GM18498 (cell line): ENCODE results near the gene TBL3.

Experiments used
- ATAC-seq: cut with Tn5 transposase; IDR thresholded peaks from one replicate; pipeline ENCODE4 v1.9.1; 2021; ENCODE audit warnings: mild to moderate bottlenecking, moderate library complexity; ENCODE audit not compliant: unreplicated experiment

The TBL3 gene

GRCh38 chr16:2013527-2013926 is 41.7 kb downstream of the TBL3 start:
- ATAC-seq: no peak

GRCh38 chr16:2015117-2015946 is 43.5 kb downstream of the TBL3 start:
- no peak for ATAC-seq

DNA sequence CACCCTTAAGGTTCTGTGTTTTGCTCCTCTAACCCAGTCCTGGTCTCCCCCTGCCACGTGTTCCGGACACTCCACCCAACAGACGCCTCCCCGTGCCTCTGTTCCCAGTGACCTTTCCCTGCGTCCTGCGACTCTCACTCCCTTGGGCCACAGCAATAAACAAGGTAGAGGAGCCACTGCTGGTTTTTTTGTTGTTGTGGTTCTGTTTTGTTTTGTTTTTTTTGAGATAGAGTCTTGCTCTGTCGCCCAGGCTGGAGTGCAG is 44.0 kb downstream of the TBL3 start:
- ATAC-seq: no peak

- ATAC-seq: no peak
These were observed 44.6 kb downstream of the TBL3 start for GRCh38 chr16:2016407-2016922.

DNA sequence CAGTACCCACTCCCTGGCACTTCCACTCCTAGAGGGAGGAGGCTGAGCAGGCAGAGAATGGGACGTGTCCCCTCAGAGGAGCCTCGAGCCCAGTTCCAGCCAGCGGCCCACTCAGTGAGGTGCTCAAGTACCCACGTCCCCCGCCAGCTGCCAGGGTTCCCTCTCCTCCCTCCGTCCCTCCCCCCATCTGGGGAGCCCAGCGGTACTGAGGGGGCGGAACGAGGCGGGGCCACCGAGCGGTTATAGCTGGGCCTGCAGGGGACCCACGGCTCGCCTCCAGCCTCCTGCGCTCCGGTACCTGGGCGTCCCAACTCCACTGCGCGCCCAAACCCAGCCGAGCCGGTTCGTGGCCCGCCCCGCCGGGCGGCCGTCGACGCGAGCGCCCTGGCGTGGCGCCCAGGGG is 47.7 kb downstream of the TBL3 start, which contains the start of gene NPW:
NPW (plus strand) TSS at position 268 of the 403 bp plus-strand sequence.
- no peak for ATAC-seq

DNA sequence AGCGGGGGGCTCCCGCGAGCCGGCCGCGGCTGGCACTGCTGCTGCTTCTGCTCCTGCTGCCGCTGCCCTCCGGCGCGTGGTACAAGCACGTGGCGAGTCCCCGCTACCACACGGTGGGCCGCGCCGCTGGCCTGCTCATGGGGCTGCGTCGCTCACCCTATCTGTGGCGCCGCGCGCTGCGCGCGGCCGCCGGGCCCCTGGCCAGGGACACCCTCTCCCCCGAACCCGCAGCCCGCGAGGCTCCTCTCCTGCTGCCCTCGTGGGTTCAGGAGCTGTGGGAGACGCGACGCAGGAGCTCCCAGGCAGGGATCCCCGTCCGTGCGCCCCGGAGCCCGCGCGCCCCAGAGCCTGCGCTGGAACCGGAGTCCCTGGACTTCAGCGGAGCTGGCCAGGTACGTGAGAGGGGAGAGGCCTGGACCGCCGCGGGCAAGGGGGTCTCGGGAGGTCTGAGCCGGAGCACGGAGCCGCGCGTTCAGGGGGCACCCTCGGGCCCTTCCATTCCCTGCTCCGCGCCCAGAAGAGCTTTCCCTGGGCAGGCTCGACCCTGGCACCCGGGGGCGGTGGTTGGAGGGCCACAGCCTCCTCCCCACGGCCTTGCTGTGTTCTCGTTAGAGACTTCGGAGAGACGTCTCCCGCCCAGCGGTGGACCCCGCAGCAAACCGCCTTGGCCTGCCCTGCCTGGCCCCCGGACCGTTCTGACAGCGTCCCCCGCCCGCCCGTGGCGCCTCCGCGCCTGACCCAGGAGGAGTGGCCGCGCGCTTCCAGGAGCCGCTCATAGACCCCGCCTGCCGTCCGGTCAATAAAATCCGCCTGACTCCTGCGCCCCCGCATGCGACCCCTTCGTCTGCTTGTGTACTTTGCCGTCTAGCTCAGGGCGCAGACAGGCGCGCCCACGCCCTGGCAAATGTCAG is 48.3 kb downstream of the TBL3 start:
- ATAC-seq: no peak

GRCh38 chr16:2022723-2023091 is 50.9 kb downstream of the TBL3 start:
- peak; percentile 13 for ATAC-seq

GRCh38 chr16:2023092-2024031 is 51.5 kb downstream of the TBL3 start:
- ATAC-seq: peak; percentile 83

- ATAC-seq: no peak
These were observed 52.2 kb downstream of the TBL3 start for GRCh38 chr16:2024032-2024420.

DNA sequence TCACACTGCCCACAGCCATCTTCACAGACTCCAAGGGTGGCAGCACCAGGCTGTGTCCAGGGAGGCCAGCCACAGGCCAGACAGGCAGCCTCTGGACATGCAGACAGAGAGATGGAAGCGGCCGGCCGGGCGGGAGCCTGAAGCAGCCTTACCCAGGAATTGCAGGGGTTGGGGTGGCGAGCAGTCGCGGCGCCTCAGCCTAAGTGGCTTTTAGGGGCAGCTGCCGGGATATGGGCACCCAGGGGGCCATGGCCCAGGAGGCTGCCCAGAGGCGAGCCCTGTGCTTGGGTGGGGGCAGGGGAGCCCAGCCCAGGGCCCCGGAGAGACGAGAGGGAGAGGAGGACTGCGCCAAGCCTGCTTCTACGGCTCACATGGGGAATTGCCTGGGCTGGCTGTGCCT is 53.4 kb downstream of the TBL3 start:
- no peak for ATAC-seq

- no peak for ATAC-seq
These were observed 54.1 kb downstream of the TBL3 start for GRCh38 chr16:2025878-2026460.

GRCh38 chr16:2026461-2027023 is 54.7 kb downstream of the TBL3 start, which contains the start of gene NHERF2:
NHERF2 (plus strand) TSS chr16:2026902; CDS start chr16:2027006, 104 bp downstream.
- ATAC-seq: no peak

DNA sequence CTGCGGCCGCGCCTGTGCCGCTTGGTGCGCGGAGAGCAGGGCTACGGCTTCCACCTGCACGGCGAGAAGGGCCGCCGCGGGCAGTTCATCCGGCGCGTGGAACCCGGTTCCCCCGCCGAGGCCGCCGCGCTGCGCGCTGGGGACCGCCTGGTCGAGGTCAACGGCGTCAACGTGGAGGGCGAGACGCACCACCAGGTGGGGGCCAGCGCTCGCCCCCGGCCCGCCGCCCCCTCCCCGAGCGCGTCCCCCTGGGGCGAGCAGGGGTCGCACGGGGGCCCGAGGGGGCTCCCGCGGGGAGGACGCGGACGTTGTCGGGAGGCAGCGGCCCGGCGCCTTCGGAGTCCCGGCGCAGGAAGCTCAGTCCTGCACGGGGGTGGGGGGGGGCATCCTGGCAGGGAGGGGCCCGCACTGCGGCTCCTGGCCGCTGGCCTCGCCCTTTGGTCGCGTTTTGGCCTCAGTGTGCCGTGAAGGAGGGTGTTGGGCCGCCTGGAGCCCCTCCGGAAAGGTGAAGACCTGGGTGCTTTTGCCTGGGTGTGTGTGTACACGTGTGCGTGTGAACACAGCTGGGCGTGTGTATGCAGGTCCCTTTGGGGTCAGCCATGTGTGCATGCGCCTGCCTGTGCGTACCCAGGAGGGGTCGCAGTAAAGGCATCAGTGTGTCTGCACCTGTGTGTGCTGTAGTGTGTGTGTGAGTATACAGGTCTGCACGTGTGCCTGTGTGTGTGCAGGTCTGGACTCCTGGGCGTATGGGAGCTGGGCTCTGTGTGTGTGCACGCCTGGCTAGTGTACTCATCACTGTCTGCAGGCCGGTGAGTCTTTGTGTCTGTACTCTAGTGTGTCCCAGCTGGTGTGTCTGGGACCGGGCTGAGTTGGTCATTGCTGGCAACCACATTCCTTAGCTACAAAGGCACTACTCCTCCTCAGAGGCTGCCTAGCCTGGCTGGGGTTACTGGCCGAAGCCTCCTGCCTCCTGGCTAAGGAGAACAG is 55.5 kb downstream of the TBL3 start:
- no peak for ATAC-seq

DNA sequence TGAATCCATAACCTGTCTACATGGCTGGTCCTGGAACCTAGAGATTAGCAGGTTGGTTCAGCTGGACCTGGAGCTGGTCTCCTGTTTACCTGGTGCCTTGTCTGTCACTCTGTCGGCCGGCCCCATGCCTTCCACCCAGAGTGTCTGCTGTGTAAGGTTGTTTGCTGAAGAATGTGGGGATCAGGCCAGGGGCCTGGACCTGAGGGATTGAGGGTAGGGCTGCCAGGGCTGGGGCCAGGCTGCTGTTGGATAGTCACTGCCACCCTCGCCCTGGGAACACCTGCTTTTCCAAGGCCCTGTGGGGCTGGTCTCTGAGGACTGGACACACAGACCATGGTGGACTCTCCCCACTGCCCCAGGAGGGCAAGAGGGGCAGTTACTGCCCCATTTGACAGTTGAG is 56.3 kb downstream of the TBL3 start:
- ATAC-seq: no peak

- no peak for ATAC-seq
These were observed 56.9 kb downstream of the TBL3 start for GRCh38 chr16:2028620-2029220.

DNA sequence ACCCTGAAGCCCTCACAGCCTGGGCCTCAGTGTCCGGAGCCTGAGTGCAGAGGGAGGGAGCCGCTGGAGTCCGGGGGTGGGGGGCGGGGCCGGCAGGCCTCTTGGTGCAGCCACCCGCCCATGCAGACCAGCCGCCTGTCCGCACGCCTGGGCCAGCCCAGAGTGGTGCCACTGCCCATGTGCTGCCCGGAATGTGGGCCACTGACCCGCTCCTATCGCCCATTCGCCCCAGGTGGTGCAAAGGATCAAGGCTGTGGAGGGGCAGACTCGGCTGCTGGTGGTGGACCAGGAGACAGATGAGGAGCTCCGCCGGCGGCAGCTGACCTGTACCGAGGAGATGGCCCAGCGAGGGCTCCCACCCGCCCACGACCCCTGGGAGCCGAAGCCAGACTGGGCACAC is 57.5 kb downstream of the TBL3 start:
- ATAC-seq: no peak

GRCh38 chr16:2030036-2030435 is 58.2 kb downstream of the TBL3 start:
- no peak for ATAC-seq

GRCh38 chr16:2031081-2031577 is 59.3 kb downstream of the TBL3 start:
- ATAC-seq: no peak
